ENCODE data around the gene AQP6.

The AQP6 gene

GRCh38 chr12:50025187-50026059 lies 52.7 kb downstream of the AQP6 start, which contains the start of gene RACGAP1:
TSS of gene RACGAP1 (minus strand) at chr12:50025494. CDS start at chr12:50016715, 8,779 bp downstream.
- TF ChIP-seq GATA3 (IDR thresholded peaks at IDR 0.05; ENCODE audit: low read depth, low read length) (no peak), GATA2 (IDR thresholded peaks at IDR 0.05; ENCODE audit: low read depth, low read length) (no peak)

- no peak for TF ChIP-seq GATA3 (IDR thresholded peaks at IDR 0.05; ENCODE audit: low read depth, low read length)
- no peak for TF ChIP-seq GATA2 (IDR thresholded peaks at IDR 0.05; ENCODE audit: low read depth, low read length)
These were observed 53.9 kb downstream of the AQP6 start for GRCh38 chr12:50026691-50027090.

All from SH-SY5Y (cell line).